Glutamatergic neuron (in vitro differentiated cells): ENCODE results near the gene PEX16. TPM values are rescaled to one million over a fixed set of nuclear protein-coding genes. Genes with fewer than 3 reads are reported as not detected.
"Not testable (repeated sequence)": the region's sequence is repeated elsewhere in the genome, so short reads cannot be mapped to it uniquely, and the experiment has no call there.

Experiments
- DNase-seq: peaks from one replicate; pipeline ENCODE4 v3.0.0; 2022
- H3K27ac Mint-ChIP-seq: one replicate; pipeline ENCODE4 v1.8.0; 2020; ENCODE audit warnings: mild to moderate bottlenecking, mixed read lengths, inconsistent platforms; ENCODE audit not compliant: unreplicated experiment
- H3K27me3 Mint-ChIP-seq: one replicate; pipeline ENCODE4 v1.8.0; 2020; ENCODE audit warnings: mild to moderate bottlenecking, moderate library complexity, mixed read lengths, inconsistent platforms; ENCODE audit not compliant: unreplicated experiment
- H3K36me3 Mint-ChIP-seq: one replicate; pipeline ENCODE4 v1.8.0; 2020; ENCODE audit warnings: mild to moderate bottlenecking, mixed read lengths, inconsistent platforms; ENCODE audit not compliant: unreplicated experiment
- H3K4me1 Mint-ChIP-seq: one replicate; pipeline ENCODE4 v1.8.0; 2020; ENCODE audit warnings: mild to moderate bottlenecking, low read depth, mixed read lengths, inconsistent platforms; ENCODE audit not compliant: unreplicated experiment
- H3K4me3 Mint-ChIP-seq: one replicate; pipeline ENCODE4 v1.8.0; 2020; ENCODE audit warnings: mild to moderate bottlenecking, mixed read lengths, inconsistent platforms; ENCODE audit not compliant: unreplicated experiment
- H3K9me3 Mint-ChIP-seq: one replicate; pipeline ENCODE4 v1.8.0; 2020; ENCODE audit warnings: mild to moderate bottlenecking, moderate library complexity, mixed read lengths, inconsistent platforms; ENCODE audit not compliant: unreplicated experiment
- CTCF ChIP-seq: fragments of 200-600 bp; sonication (generic); IDR thresholded peaks from one replicate; pipeline ENCODE4 v1.5.0; 2021; ENCODE audit not compliant: partially characterized antibody, unreplicated experiment
- total RNA-seq: library from RNA; stranded (reverse); fragmentation: NEBNext Ultra II Directional; extraction: Animal tissue kit (Norgen Biotek cat#: 25700); gene quantifications from one replicate; pipeline ENCODE4 v1.2.1, GENCODE V29; 2021; ENCODE audit not compliant: unreplicated experiment

PEX16 gene
- total RNA-seq, 1 donor from 2014 or later: 51.8 TPM

GRCh38 chr11:45906096-45906682, 11.5 kb downstream of the PEX16 start:
- no peak for TF ChIP-seq CTCF
- Mint-ChIP-seq H3K4me1 (peaks cover 16% of the 10 kb centered on the region), H3K27me3 (peaks cover 23% of the 10 kb centered on the region), H3K4me3 (no peak overlapping the region), H3K36me3 (peaks cover 5% of the 10 kb centered on the region), H3K27ac (peak overlapping the region; percentile 77), H3K9me3 (peaks cover 12% of the 10 kb centered on the region)
- no peak for DNase-seq

GRCh38 chr11:45905576-45905975, 12.1 kb downstream of the PEX16 start:
- not testable (repeated sequence) for H3K4me3 Mint-ChIP-seq, DNase-seq, H3K36me3 Mint-ChIP-seq, H3K27ac Mint-ChIP-seq
- Mint-ChIP-seq H3K4me1 (peaks cover 19% of the 10 kb centered on the region), H3K27me3 (peaks cover 26% of the 10 kb centered on the region), H3K9me3 (peaks cover 12% of the 10 kb centered on the region)

GRCh38 chr11:45905095-45905494, 12.6 kb downstream of the PEX16 start:
- DNase-seq: no peak
- no peak for TF ChIP-seq CTCF
- Mint-ChIP-seq H3K9me3 (peaks cover 12% of the 10 kb centered on the region), H3K4me1 (peaks cover 21% of the 10 kb centered on the region), H3K27me3 (peaks cover 28% of the 10 kb centered on the region), H3K27ac (no peak overlapping the region), H3K36me3 (peaks cover 5% of the 10 kb centered on the region), H3K4me3 (no peak overlapping the region)

- H3K4me3 Mint-ChIP-seq: no peak overlapping the region
- peak overlapping the region; percentile 55 for H3K27ac Mint-ChIP-seq
These were observed 13.3 kb downstream of the PEX16 start for GRCh38 chr11:45904309-45904915.

GRCh38 chr11:45902452-45903380, 15.0 kb downstream of the PEX16 start:
- no peak for TF ChIP-seq CTCF
- Mint-ChIP-seq H3K4me1 (peaks cover 29% of the 10 kb centered on the region), H3K27ac (no peak overlapping the region), H3K9me3 (peaks cover 14% of the 10 kb centered on the region), H3K36me3 (no peaks in the 10 kb centered on the region), H3K27me3 (peaks cover 21% of the 10 kb centered on the region), H3K4me3 (no peak overlapping the region)
- DNase-seq: no peak

More at GRCh38 chr11:45904309-45904915, 13.3 kb downstream of the PEX16 start:
- peaks cover 21% of the 10 kb centered on the region for H3K4me1 Mint-ChIP-seq
- TF ChIP-seq CTCF: no peak
- peaks cover 12% of the 10 kb centered on the region for H3K9me3 Mint-ChIP-seq
- peaks cover 5% of the 10 kb centered on the region for H3K36me3 Mint-ChIP-seq
- DNase-seq: no peak
- peaks cover 29% of the 10 kb centered on the region for H3K27me3 Mint-ChIP-seq
